ENCODE measurements around the gene COL25A1. TPM values are rescaled to one million over a fixed set of nuclear protein-coding genes. Genes with fewer than 3 reads are reported as not detected.

The COL25A1 gene
- total RNA-seq, 2 experiments from 2014 or later: not detected

DNA sequence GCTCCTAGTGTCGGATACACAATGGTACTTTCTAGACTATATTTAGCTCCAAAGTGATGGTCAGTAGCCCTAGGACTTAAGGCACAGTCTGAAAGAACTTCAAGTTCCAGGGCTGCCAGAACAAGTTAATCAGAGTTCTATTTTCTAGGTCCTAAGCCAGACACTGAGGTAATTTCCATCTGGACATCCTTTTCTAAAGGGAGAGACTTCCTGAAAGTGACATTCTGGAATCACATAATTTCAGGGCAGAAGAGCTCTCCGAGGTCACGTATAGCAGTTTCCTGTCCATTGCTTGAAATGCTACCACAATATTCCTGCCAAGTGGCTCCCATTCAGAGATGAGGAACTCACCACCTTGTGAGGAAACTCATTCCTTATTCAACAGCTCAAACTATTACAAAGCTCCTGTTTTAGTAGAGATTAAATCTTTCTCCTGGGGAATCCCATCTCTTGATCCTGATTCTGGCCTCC is 117.9 kb downstream of the COL25A1 start:
- H3K4me1 Mint-ChIP-seq: no peaks in the 10 kb centered on the region
- H3K27me3 Mint-ChIP-seq: peaks cover 6% of the 10 kb centered on the region
- intact Hi-C loops (cut with DNase I, micrococcal nuclease): no loop called here
- POLR2A ChIA-PET: no interaction called here
- ATAC-seq (no peak), DNase-seq (no peak)
- H3K9me3 Mint-ChIP-seq (ENCODE audit: low read depth): no peaks in the 10 kb centered on the region
- H3K27ac Mint-ChIP-seq: no peak overlapping the region
- H3K4me3 Mint-ChIP-seq: no peak overlapping the region
- CTCF ChIA-PET: interaction anchor here (1.4 kb wide), 1 partner anchor 19 kb away, joined by 3 read pairs; no protein-coding TSS in a partner anchor
- no peaks in the 10 kb centered on the region for H3K36me3 Mint-ChIP-seq (ENCODE audit: low read depth)

GRCh38 chr4:109183931-109184490 is 118.4 kb downstream of the COL25A1 start:
- CTCF ChIA-PET: no interaction called here
- Mint-ChIP-seq H3K4me1 (no peaks in the 10 kb centered on the region), H3K36me3 (ENCODE audit: low read depth) (no peaks in the 10 kb centered on the region), H3K9me3 (ENCODE audit: low read depth) (no peaks in the 10 kb centered on the region), H3K27me3 (peaks cover 6% of the 10 kb centered on the region), H3K4me3 (no peak overlapping the region), H3K27ac (no peak overlapping the region)
- no peak for DNase-seq
- intact Hi-C loops (cut with DNase I, micrococcal nuclease): no loop called here
- ATAC-seq: no peak
- POLR2A ChIA-PET: interaction anchor here (0.6 kb wide), 1 partner anchor 17 kb away, joined by 8 read pairs; no protein-coding TSS in a partner anchor

- no peak overlapping the region for H3K27ac Mint-ChIP-seq
- POLR2A ChIA-PET: no interaction called here
- no peaks in the 10 kb centered on the region for H3K27me3 Mint-ChIP-seq
- no peaks in the 10 kb centered on the region for H3K9me3 Mint-ChIP-seq (ENCODE audit: low read depth)
- no peaks in the 10 kb centered on the region for H3K36me3 Mint-ChIP-seq (ENCODE audit: low read depth)
- CTCF ChIA-PET: no interaction called here
- ATAC-seq: no peak
- H3K4me1 Mint-ChIP-seq: no peaks in the 10 kb centered on the region
- intact Hi-C loops (cut with DNase I, micrococcal nuclease): no loop called here
- no peak overlapping the region for H3K4me3 Mint-ChIP-seq
- DNase-seq: no peak
Observed at GRCh38 chr4:109182696-109183095, 119.8 kb downstream of the COL25A1 start.

GRCh38 chr4:109179061-109179460 is 123.4 kb downstream of the COL25A1 start:
- no peaks in the 10 kb centered on the region for H3K9me3 Mint-ChIP-seq (ENCODE audit: low read depth)
- H3K4me1 Mint-ChIP-seq: no peaks in the 10 kb centered on the region
- no peak overlapping the region for H3K4me3 Mint-ChIP-seq
- CTCF ChIA-PET: interaction anchor here (0.6 kb wide), 2 partner anchors 118 to 530 kb away, joined by 3 to 8 read pairs; no protein-coding TSS in a partner anchor
- no peak for ATAC-seq
- DNase-seq: no peak
- POLR2A ChIA-PET: no interaction called here
- no peaks in the 10 kb centered on the region for H3K36me3 Mint-ChIP-seq (ENCODE audit: low read depth)
- H3K27me3 Mint-ChIP-seq: no peaks in the 10 kb centered on the region
- intact Hi-C loops (cut with DNase I, micrococcal nuclease): no loop called here
- H3K27ac Mint-ChIP-seq: no peak overlapping the region

- CTCF ChIA-PET: interaction anchor here (0.8 to 1.0 kb wide), 2 partner anchors 383 to 820 kb away, joined by 3 to 4 read pairs; no protein-coding TSS in a partner anchor
- no peak for DNase-seq
- no peaks in the 10 kb centered on the region for H3K36me3 Mint-ChIP-seq (ENCODE audit: low read depth)
- H3K9me3 Mint-ChIP-seq (ENCODE audit: low read depth): no peaks in the 10 kb centered on the region
- ATAC-seq: no peak
- intact Hi-C loops (cut with DNase I, micrococcal nuclease): no loop called here
- no peaks in the 10 kb centered on the region for H3K27me3 Mint-ChIP-seq
- H3K4me1 Mint-ChIP-seq: no peaks in the 10 kb centered on the region
- POLR2A ChIA-PET: no interaction called here
- H3K27ac Mint-ChIP-seq: no peak overlapping the region
- no peak overlapping the region for H3K4me3 Mint-ChIP-seq
Observed at GRCh38 chr4:109177096-109177810, 125.2 kb downstream of the COL25A1 start.

DNA sequence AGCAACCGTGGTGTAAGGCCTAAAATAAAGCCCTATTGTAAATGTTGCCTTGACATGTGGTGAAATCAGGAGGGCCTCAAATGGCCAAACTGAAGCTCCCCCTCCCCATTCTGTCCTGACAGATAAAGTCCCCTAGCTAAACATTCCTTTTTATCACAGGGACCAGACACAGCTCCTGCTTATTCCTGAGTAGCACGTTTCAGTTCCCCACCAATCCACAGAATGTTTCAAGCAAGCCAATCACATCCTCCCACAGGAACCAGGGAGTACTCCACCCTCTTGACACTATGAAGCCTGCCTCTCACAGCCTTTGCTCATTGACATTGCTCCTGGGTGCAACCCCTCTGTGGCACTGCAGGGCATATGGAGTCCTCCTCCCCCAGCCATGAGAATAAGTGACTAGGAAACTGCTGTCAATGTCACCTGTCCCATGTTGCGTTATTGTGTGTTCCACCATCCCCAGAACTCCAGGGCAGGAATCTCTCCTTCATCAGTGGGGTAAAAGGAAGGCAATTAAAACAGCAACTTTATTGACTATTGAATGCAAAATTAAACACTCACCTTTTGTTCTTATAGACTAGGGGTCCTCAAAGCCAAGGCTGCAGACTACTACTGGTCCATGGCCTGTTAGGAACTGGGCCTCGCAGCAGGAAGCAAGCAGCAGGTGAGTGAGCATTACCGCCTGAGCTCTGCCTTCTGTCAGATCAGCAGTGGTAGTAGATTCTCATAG is 128.1 kb downstream of the COL25A1 start:
- Mint-ChIP-seq H3K27ac (no peak overlapping the region), H3K4me1 (no peaks in the 10 kb centered on the region), H3K27me3 (no peaks in the 10 kb centered on the region), H3K9me3 (ENCODE audit: low read depth) (no peaks in the 10 kb centered on the region), H3K36me3 (ENCODE audit: low read depth) (no peaks in the 10 kb centered on the region), H3K4me3 (no peak overlapping the region)
- POLR2A ChIA-PET: no interaction called here
- ATAC-seq: no peak
- CTCF ChIA-PET: no interaction called here
- intact Hi-C loops (cut with DNase I, micrococcal nuclease): no loop called here
- no peak for DNase-seq

- intact Hi-C loops (cut with DNase I, micrococcal nuclease): no loop called here
- ATAC-seq (no peak), DNase-seq (no peak)
- no peaks in the 10 kb centered on the region for H3K4me1 Mint-ChIP-seq
- ChIA-PET POLR2A (no interaction called here), CTCF (no interaction called here)
- no peak overlapping the region for H3K27ac Mint-ChIP-seq
- peaks cover 2% of the 10 kb centered on the region for H3K27me3 Mint-ChIP-seq
- no peak overlapping the region for H3K4me3 Mint-ChIP-seq
- H3K36me3 Mint-ChIP-seq (ENCODE audit: low read depth): no peaks in the 10 kb centered on the region
- no peaks in the 10 kb centered on the region for H3K9me3 Mint-ChIP-seq (ENCODE audit: low read depth)
Observed at GRCh38 chr4:109172301-109172700, 130.2 kb downstream of the COL25A1 start.

GRCh38 chr4:109171070-109171469 is 131.4 kb downstream of the COL25A1 start:
- ATAC-seq (no peak), DNase-seq (no peak)
- Mint-ChIP-seq H3K27me3 (peaks cover 2% of the 10 kb centered on the region), H3K27ac (no peak overlapping the region), H3K36me3 (ENCODE audit: low read depth) (no peaks in the 10 kb centered on the region), H3K9me3 (ENCODE audit: low read depth) (no peaks in the 10 kb centered on the region), H3K4me3 (no peak overlapping the region), H3K4me1 (no peaks in the 10 kb centered on the region)
- intact Hi-C loops (cut with DNase I, micrococcal nuclease): no loop called here
- ChIA-PET POLR2A (no interaction called here), CTCF (no interaction called here)

GRCh38 chr4:109169170-109169569 is 133.3 kb downstream of the COL25A1 start:
- ChIA-PET POLR2A (no interaction called here), CTCF (no interaction called here)
- Mint-ChIP-seq H3K9me3 (ENCODE audit: low read depth) (no peaks in the 10 kb centered on the region), H3K27me3 (peaks cover 2% of the 10 kb centered on the region), H3K4me1 (no peaks in the 10 kb centered on the region), H3K36me3 (ENCODE audit: low read depth) (no peaks in the 10 kb centered on the region), H3K4me3 (no peak overlapping the region), H3K27ac (no peak overlapping the region)
- no peak for ATAC-seq
- no peak for DNase-seq
- intact Hi-C loops (cut with DNase I, micrococcal nuclease): no loop called here

- intact Hi-C loops (cut with DNase I, micrococcal nuclease): no loop called here
- Mint-ChIP-seq H3K36me3 (ENCODE audit: low read depth) (no peaks in the 10 kb centered on the region), H3K27me3 (peaks cover 2% of the 10 kb centered on the region), H3K4me3 (no peak overlapping the region), H3K9me3 (ENCODE audit: low read depth) (no peaks in the 10 kb centered on the region), H3K27ac (no peak overlapping the region), H3K4me1 (no peaks in the 10 kb centered on the region)
- ChIA-PET CTCF (interaction anchor here (1.8 kb wide), 1 partner anchor 14 kb away, joined by 5 read pairs; no protein-coding TSS in a partner anchor), POLR2A (no interaction called here)
- ATAC-seq (no peak), DNase-seq (no peak)
Observed at GRCh38 chr4:109166586-109166985, 135.9 kb downstream of the COL25A1 start.

GRCh38 chr4:109166126-109166525 is 136.3 kb downstream of the COL25A1 start:
- no peak overlapping the region for H3K27ac Mint-ChIP-seq
- peaks cover 2% of the 10 kb centered on the region for H3K27me3 Mint-ChIP-seq
- no peak for DNase-seq
- H3K36me3 Mint-ChIP-seq (ENCODE audit: low read depth): no peaks in the 10 kb centered on the region
- intact Hi-C loops (cut with DNase I, micrococcal nuclease): no loop called here
- CTCF ChIA-PET: interaction anchor here (1.6 to 1.8 kb wide), 2 partner anchors 14 to 19 kb away, joined by 3 to 5 read pairs; no protein-coding TSS in a partner anchor
- no peak overlapping the region for H3K4me3 Mint-ChIP-seq
- no peak for ATAC-seq
- POLR2A ChIA-PET: no interaction called here
- H3K9me3 Mint-ChIP-seq (ENCODE audit: low read depth): no peaks in the 10 kb centered on the region
- no peaks in the 10 kb centered on the region for H3K4me1 Mint-ChIP-seq

DNA sequence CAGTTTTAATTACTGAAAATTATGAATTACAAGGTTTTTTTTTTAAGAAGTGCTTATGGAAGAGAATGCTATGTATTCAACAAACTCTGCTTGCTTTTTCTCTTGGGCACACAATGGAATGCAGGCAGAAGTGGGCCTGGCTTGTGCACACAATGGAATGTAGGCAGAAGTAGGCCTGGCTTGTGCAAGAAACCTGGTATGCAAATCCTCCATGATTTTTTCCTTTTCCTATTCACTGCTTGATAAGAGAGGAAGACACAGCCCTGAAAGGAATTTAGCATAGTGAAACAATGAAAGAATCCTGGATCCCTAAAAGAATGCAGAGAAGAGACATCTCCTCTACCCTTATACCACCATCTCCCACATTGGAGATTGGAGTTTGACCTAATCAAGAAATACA is 138.4 kb downstream of the COL25A1 start:
- intact Hi-C loops (cut with DNase I, micrococcal nuclease): no loop called here
- H3K9me3 Mint-ChIP-seq (ENCODE audit: low read depth): no peaks in the 10 kb centered on the region
- H3K4me1 Mint-ChIP-seq: no peaks in the 10 kb centered on the region
- ChIA-PET CTCF (no interaction called here), POLR2A (no interaction called here)
- ATAC-seq (no peak), DNase-seq (no peak)
- peaks cover 2% of the 10 kb centered on the region for H3K27me3 Mint-ChIP-seq
- H3K36me3 Mint-ChIP-seq (ENCODE audit: low read depth): no peaks in the 10 kb centered on the region
- no peak overlapping the region for H3K27ac Mint-ChIP-seq
- H3K4me3 Mint-ChIP-seq: no peak overlapping the region

All from activated CD4-positive, alpha-beta T cell treated with anti-CD3 and anti-CD28 coated beads for 36 hours (primary cell).